Head of caudate nucleus (tissue), 42 donors: ENCODE data around the gene RFPL3.

Source experiments
- DNase-seq, 42 donors: peaks; one replicate each; pipeline versions ENCODE4 v3.0.0 to v3.0.0-alpha.2; 2020 to 2021; ENCODE audit warnings: mixed read lengths in 7 of 42
- intact Hi-C: fragments of 100-400 bp; cut with DNase I; formaldehyde crosslinking; loops from one replicate; pipeline ENCODE4 v1.15.0; 2022

The RFPL3 gene

GRCh38 chr22:32396255-32396654, 38.6 kb downstream of the RFPL3 start:
- intact Hi-C loops = no loop called here
- DNase-seq = no peak

- no peak for DNase-seq
- intact Hi-C loops = no loop called here
These were observed 39.1 kb downstream of the RFPL3 start for GRCh38 chr22:32396746-32397145.

- no peak for DNase-seq
- intact Hi-C loops = no loop called here
These were observed 43.8 kb downstream of the RFPL3 start for GRCh38 chr22:32401486-32401885.

- intact Hi-C loops = no loop called here
- DNase-seq = no peak
These were observed 46.4 kb downstream of the RFPL3 start for GRCh38 chr22:32404021-32404420.

GRCh38 chr22:32407312-32407711, 49.6 kb downstream of the RFPL3 start:
- intact Hi-C loops = no loop called here
- no peak for DNase-seq

- intact Hi-C loops = no loop called here
- no peak for DNase-seq
These were observed 50.3 kb downstream of the RFPL3 start for GRCh38 chr22:32407936-32408335.

- intact Hi-C loops = no loop called here
- DNase-seq = no peak
These were observed 52.3 kb downstream of the RFPL3 start for GRCh38 chr22:32409977-32410376.

- DNase-seq = no peak
These were observed 52.8 kb downstream of the RFPL3 start for GRCh38 chr22:32410459-32410858.

More at GRCh38 chr22:32410459-32410858, 52.8 kb downstream of the RFPL3 start:
- intact Hi-C loops = no loop called here
